ENCODE results near the gene PRR5L. TPM values are rescaled to one million over a fixed set of nuclear protein-coding genes. Genes with fewer than 3 reads are reported as not detected.

Gene PRR5L
- total RNA-seq, 1 experiment from 2014 or later: not detected

DNA sequence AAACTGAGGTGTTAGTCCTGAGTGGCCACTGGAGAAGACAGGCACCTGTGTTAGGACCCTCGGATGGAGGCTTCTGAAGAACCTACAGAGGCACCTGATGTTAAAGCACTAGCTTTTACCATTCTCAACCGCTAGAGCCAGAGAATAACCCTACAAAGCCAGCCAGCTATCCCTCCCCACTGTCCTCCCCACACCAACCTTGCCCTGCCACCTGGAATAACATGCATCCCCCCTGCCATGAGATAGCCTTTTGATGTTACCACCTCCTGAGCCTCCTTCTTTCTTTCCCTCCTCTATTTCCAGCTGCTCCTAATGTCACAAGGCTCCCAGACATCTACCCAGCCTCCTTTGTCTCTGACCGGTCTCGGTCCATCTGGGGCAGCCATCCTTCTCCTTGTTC is 35.0 kb upstream of the PRR5L start:
- Histone ChIP-seq H3K4me1 (peaks cover 8% of the 10 kb centered on the region; the same call in 1 of the 2 replicates), H3K36me3 (ENCODE audit: control insufficient read depth, insufficient read depth, low read length) (no peaks in the 10 kb centered on the region), H3K4me3 (ENCODE audit: low read depth, low read length) (no peak overlapping the region), H3K27me3 (replicated peaks; ENCODE audit: control insufficient read depth, insufficient read depth, low read length) (no peaks in the 10 kb centered on the region), H3K9me3 (no peaks in the 10 kb centered on the region)
- intact Hi-C loops (cut with micrococcal nuclease; ENCODE audit: unreplicated experiment): no loop called here
- no peaks in the 10 kb centered on the region for H3K9me3 Mint-ChIP-seq (ENCODE audit: unreplicated experiment)
- H3K4me1 Mint-ChIP-seq (ENCODE audit: low read depth, unreplicated experiment): peaks cover 15% of the 10 kb centered on the region
- no peaks in the 10 kb centered on the region for H3K36me3 Mint-ChIP-seq (ENCODE audit: insufficient read depth, unreplicated experiment)
- TF ChIP-seq, protein P1, sequence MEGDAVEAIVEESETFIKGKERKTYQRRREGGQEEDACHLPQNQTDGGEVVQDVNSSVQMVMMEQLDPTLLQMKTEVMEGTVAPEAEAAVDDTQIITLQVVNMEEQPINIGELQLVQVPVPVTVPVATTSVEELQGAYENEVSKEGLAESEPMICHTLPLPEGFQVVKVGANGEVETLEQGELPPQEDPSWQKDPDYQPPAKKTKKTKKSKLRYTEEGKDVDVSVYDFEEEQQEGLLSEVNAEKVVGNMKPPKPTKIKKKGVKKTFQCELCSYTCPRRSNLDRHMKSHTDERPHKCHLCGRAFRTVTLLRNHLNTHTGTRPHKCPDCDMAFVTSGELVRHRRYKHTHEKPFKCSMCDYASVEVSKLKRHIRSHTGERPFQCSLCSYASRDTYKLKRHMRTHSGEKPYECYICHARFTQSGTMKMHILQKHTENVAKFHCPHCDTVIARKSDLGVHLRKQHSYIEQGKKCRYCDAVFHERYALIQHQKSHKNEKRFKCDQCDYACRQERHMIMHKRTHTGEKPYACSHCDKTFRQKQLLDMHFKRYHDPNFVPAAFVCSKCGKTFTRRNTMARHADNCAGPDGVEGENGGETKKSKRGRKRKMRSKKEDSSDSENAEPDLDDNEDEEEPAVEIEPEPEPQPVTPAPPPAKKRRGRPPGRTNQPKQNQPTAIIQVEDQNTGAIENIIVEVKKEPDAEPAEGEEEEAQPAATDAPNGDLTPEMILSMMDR (IDR thresholded peaks at IDR 0.05; ENCODE audit: insufficient read depth in 1 of 2, low read depth in 1 of 2, low read length in 1 of 2, severe bottlenecking in 1 of 2, unreplicated experiment in 1 of 2): no peak
- ChIA-PET CTCF (interaction anchor here (1.2 kb wide), 1 partner anchor 218 kb away, joined by 4 read pairs; no protein-coding TSS in a partner anchor), POLR2A (no interaction called here)
- H3K27me3 Mint-ChIP-seq (ENCODE audit: insufficient read depth, unreplicated experiment): no peaks in the 10 kb centered on the region
- DNase-seq: no peak
- no peak overlapping the region for H3K4me3 Mint-ChIP-seq (ENCODE audit: unreplicated experiment)
- BruUV-seq (replicated peaks): no TSS peak
- H3K27ac Mint-ChIP-seq (ENCODE audit: unreplicated experiment): no peak overlapping the region

DNA sequence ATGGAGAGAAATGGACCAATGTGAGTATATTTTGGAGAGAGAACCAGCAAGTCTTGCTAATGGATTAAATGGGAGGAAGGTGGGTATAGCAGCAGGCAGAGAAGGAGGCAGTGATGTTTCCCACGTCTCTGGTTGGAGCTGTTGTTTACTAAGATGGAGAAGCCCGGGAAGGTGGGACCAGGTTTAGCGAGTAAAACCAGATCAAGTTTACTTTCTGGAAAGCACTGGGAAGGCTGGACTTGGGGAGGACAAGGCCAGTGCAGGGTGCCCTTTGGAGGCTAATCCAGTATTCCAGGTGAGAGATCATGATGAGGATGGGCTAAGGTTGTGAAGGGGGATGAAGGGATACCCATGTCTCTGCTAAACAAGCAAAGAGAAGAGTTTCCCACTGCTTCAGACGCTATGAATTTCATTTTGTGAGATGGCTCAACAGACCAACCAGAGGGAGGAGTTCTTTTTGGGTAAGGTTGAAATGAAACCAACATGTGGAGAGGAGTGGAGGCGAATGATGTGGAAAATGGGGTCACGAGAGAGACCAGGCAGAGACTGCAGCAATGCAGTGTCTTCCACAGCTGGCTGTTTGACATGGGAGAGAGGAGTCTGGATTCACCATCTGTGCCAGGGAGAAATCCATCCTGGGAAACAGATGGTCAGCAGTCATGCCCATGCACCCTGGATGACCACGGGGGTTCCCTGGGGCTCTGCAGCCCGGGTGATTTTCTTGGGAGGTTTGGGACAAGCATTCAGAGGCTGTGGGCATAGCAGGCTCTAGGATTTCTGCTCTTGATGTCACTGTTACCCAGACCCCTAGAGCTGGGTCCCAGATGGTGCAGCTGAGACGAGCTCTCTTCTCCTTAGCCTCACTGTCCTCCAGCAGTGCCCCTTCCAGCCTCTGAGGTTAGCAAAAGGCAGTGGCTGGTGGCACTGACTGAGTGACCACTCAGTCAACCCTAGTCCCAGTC is 31.8 kb upstream of the PRR5L start:
- Histone ChIP-seq H3K36me3 (ENCODE audit: control insufficient read depth, insufficient read depth, low read length) (no peaks in the 10 kb centered on the region), H3K4me3 (ENCODE audit: low read depth, low read length) (no peak overlapping the region), H3K27me3 (replicated peaks; ENCODE audit: control insufficient read depth, insufficient read depth, low read length) (no peaks in the 10 kb centered on the region), H3K9me3 (no peaks in the 10 kb centered on the region), H3K4me1 (no peaks in the 10 kb centered on the region)
- ChIA-PET CTCF (interaction anchor here (2.0 to 5.5 kb wide), 2 partner anchors 108 to 442 kb away, joined by 6 to 69 read pairs; no protein-coding TSS in a partner anchor), POLR2A (no interaction called here)
- Mint-ChIP-seq H3K9me3 (ENCODE audit: unreplicated experiment) (no peaks in the 10 kb centered on the region), H3K27me3 (ENCODE audit: insufficient read depth, unreplicated experiment) (no peaks in the 10 kb centered on the region), H3K36me3 (ENCODE audit: insufficient read depth, unreplicated experiment) (no peaks in the 10 kb centered on the region), H3K4me3 (ENCODE audit: unreplicated experiment) (no peak overlapping the region), H3K27ac (ENCODE audit: unreplicated experiment) (no peak overlapping the region), H3K4me1 (ENCODE audit: low read depth, unreplicated experiment) (peaks cover 6% of the 10 kb centered on the region)
- DNase-seq: no peak
- TF ChIP-seq, protein P1 (IDR thresholded peaks at IDR 0.05; ENCODE audit: insufficient read depth in 1 of 2, low read depth in 1 of 2, low read length in 1 of 2, severe bottlenecking in 1 of 2, unreplicated experiment in 1 of 2): no peak
- intact Hi-C loops (cut with micrococcal nuclease; ENCODE audit: unreplicated experiment): no loop called here
- BruUV-seq (replicated peaks): no TSS peak

DNA sequence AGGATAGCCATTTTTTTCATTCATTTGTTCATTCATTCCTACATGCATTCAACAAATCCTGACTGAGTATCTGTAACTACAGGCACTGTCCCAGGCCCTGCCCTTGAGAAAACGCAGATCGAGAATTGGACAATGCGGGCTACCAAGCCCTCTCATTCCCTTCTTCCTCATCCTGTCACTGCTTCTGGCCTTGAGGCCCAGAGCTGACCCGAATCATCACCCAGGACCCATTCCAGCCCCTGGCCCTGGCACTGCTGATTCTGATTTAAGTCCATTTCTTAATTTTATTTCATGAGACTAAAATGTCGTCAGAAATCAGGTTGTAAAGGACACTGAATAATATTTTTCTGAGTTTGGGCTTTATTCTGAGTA is 31.1 kb upstream of the PRR5L start:
- H3K36me3 ChIP-seq (ENCODE audit: control insufficient read depth, insufficient read depth, low read length): no peaks in the 10 kb centered on the region
- H3K27me3 Mint-ChIP-seq (ENCODE audit: insufficient read depth, unreplicated experiment): no peaks in the 10 kb centered on the region
- no peak overlapping the region for H3K27ac Mint-ChIP-seq (ENCODE audit: unreplicated experiment)
- H3K4me1 ChIP-seq: no peaks in the 10 kb centered on the region
- intact Hi-C loops (cut with micrococcal nuclease; ENCODE audit: unreplicated experiment): loop anchor here (5.0 kb wide), 1 partner anchor 778 kb away; no protein-coding TSS in a partner anchor
- no peak overlapping the region for H3K4me3 Mint-ChIP-seq (ENCODE audit: unreplicated experiment)
- no peak for DNase-seq
- POLR2A ChIA-PET: no interaction called here
- H3K9me3 Mint-ChIP-seq (ENCODE audit: unreplicated experiment): no peaks in the 10 kb centered on the region
- H3K9me3 ChIP-seq: no peaks in the 10 kb centered on the region
- peaks cover 6% of the 10 kb centered on the region for H3K4me1 Mint-ChIP-seq (ENCODE audit: low read depth, unreplicated experiment)
- CTCF ChIA-PET: interaction anchor here (1.4 to 5.5 kb wide), 5 partner anchors 109 to 460 kb away, joined by 3 to 69 read pairs (median 6); no protein-coding TSS in a partner anchor
- H3K4me3 ChIP-seq (ENCODE audit: low read depth, low read length): no peak overlapping the region
- no peaks in the 10 kb centered on the region for H3K36me3 Mint-ChIP-seq (ENCODE audit: insufficient read depth, unreplicated experiment)
- TF ChIP-seq, protein P1 (IDR thresholded peaks at IDR 0.05; ENCODE audit: insufficient read depth in 1 of 2, low read depth in 1 of 2, low read length in 1 of 2, severe bottlenecking in 1 of 2, unreplicated experiment in 1 of 2): no peak
- no TSS peak for BruUV-seq (replicated peaks)
- no peaks in the 10 kb centered on the region for H3K27me3 ChIP-seq (replicated peaks; ENCODE audit: control insufficient read depth, insufficient read depth, low read length)
